ENCODE data around the gene FEZ2. TPM values are rescaled to one million over a fixed set of nuclear protein-coding genes. Genes with fewer than 3 reads are reported as not detected.

Gene FEZ2
- total RNA-seq, 2 experiments from 2014 or later, result 10.3 to 11.8 TPM

- DNase-seq, result no peak
- intact Hi-C loops (cut with micrococcal nuclease), result no loop called here
- ChIA-PET CTCF (no interaction called here), POLR2A (no interaction called here)
- no peak for TF ChIP-seq CTCF (IDR thresholded peaks at IDR 0.05)
- no peaks in the 10 kb centered on the region for H3K27me3 Mint-ChIP-seq
- H3K4me3 Mint-ChIP-seq, result no peak overlapping the region
- H3K27ac Mint-ChIP-seq, result no peak overlapping the region
- no peaks in the 10 kb centered on the region for H3K9me3 Mint-ChIP-seq
- H3K36me3 Mint-ChIP-seq (ENCODE audit: low read depth), result peaks cover 28% of the 10 kb centered on the region
- H3K4me1 Mint-ChIP-seq (ENCODE audit: low read depth), result peaks cover 2% of the 10 kb centered on the region
- ATAC-seq, result no peak
These were observed 30.1 kb downstream of the FEZ2 start for GRCh38 chr2:36567711-36568408.

GRCh38 chr2:36566887-36567286, 31.1 kb downstream of the FEZ2 start:
- Mint-ChIP-seq H3K27me3 (no peaks in the 10 kb centered on the region), H3K9me3 (no peaks in the 10 kb centered on the region), H3K4me3 (no peak overlapping the region), H3K4me1 (ENCODE audit: low read depth) (no peaks in the 10 kb centered on the region), H3K36me3 (ENCODE audit: low read depth) (peaks cover 23% of the 10 kb centered on the region), H3K27ac (no peak overlapping the region)
- CTCF ChIA-PET, result no interaction called here
- DNase-seq (no peak), ATAC-seq (no peak)
- POLR2A ChIA-PET, result no interaction called here
- TF ChIP-seq CTCF (IDR thresholded peaks at IDR 0.05), result no peak
- intact Hi-C loops (cut with micrococcal nuclease), result no loop called here

- H3K27ac Mint-ChIP-seq, result no peak overlapping the region
- no peak overlapping the region for H3K4me3 Mint-ChIP-seq
- intact Hi-C loops (cut with micrococcal nuclease), result no loop called here
- POLR2A ChIA-PET, result no interaction called here
- H3K36me3 Mint-ChIP-seq (ENCODE audit: low read depth), result peaks cover 25% of the 10 kb centered on the region
- no peaks in the 10 kb centered on the region for H3K4me1 Mint-ChIP-seq (ENCODE audit: low read depth)
- no peaks in the 10 kb centered on the region for H3K9me3 Mint-ChIP-seq
- H3K27me3 Mint-ChIP-seq, result no peaks in the 10 kb centered on the region
- no peak for TF ChIP-seq CTCF (IDR thresholded peaks at IDR 0.05)
- CTCF ChIA-PET, result no interaction called here
- DNase-seq, result no peak
- no peak for ATAC-seq
These were observed 32.3 kb downstream of the FEZ2 start for GRCh38 chr2:36565712-36566111.

GRCh38 chr2:36564377-36564930, 33.5 kb downstream of the FEZ2 start:
- ATAC-seq (no peak), DNase-seq (no peak)
- Mint-ChIP-seq H3K4me1 (ENCODE audit: low read depth) (no peaks in the 10 kb centered on the region), H3K27ac (no peak overlapping the region), H3K4me3 (no peak overlapping the region), H3K9me3 (no peaks in the 10 kb centered on the region), H3K27me3 (no peaks in the 10 kb centered on the region), H3K36me3 (ENCODE audit: low read depth) (peaks cover 33% of the 10 kb centered on the region)
- TF ChIP-seq CTCF (IDR thresholded peaks at IDR 0.05), result no peak
- ChIA-PET CTCF (no interaction called here), POLR2A (interaction anchor here (1.5 kb wide), 1 partner anchor 33 kb away, joined by 4 read pairs; the partner anchor contains the start of gene FEZ2)
- intact Hi-C loops (cut with micrococcal nuclease), result no loop called here

GRCh38 chr2:36562973-36563532, 34.9 kb downstream of the FEZ2 start:
- POLR2A ChIA-PET, result interaction anchor here (0.6 kb wide), 1 partner anchor 13 kb away, joined by 3 read pairs; no protein-coding TSS in a partner anchor
- Mint-ChIP-seq H3K4me3 (no peak overlapping the region), H3K27me3 (no peaks in the 10 kb centered on the region), H3K27ac (no peak overlapping the region), H3K9me3 (no peaks in the 10 kb centered on the region), H3K4me1 (ENCODE audit: low read depth) (no peaks in the 10 kb centered on the region), H3K36me3 (ENCODE audit: low read depth) (peaks cover 34% of the 10 kb centered on the region)
- intact Hi-C loops (cut with micrococcal nuclease), result no loop called here
- TF ChIP-seq CTCF (IDR thresholded peaks at IDR 0.05), result no peak
- CTCF ChIA-PET, result no interaction called here
- ATAC-seq (no peak), DNase-seq (no peak)
